H1 (cell line): ENCODE data around the gene CNBP. TPM values are rescaled to one million over a fixed set of nuclear protein-coding genes. Genes with fewer than 3 reads are reported as not detected.

Experiments used
- CTCF ChIA-PET: fragments of 300-600 bp; sonication (Branson Sonifier 250); formaldehyde crosslinking; loops from one replicate; lab custom pipeline; 2021; ENCODE audit not compliant: partially characterized antibody; lab: Charles Lee
- POLR2A ChIA-PET: fragments of 300-600 bp; sonication (Branson Sonifier 250); formaldehyde crosslinking; loops from one replicate; lab custom pipeline; 2021; ENCODE audit warnings: inconsistent platforms; ENCODE audit not compliant: partially characterized antibody; lab: Charles Lee
- DNase-seq, 2 experiments: peaks; one replicate each; pipeline versions ENCODE4 v3.0.0 to v3.0.0-alpha.2; 2010 to 2022; ENCODE audit warnings: low spot score in 2 of 2, low read depth in 1 of 2, mixed read lengths in 1 of 2
- FAIRE-seq: peaks from 2 replicates; lab custom pipeline; 2011; peaks lifted over from hg19 to GRCh38; lab: Jason Lieb, UNC
- H2AFZ ChIP-seq: 2 replicates; pipeline ENCODE4 v1.8.1; 2012; ENCODE audit warnings: low read length, inconsistent platforms
- H2AK5ac ChIP-seq: 2 replicates; pipeline ENCODE4 v1.6.1; 2013; ENCODE audit warnings: low read depth, low read length
- H2BK120ac ChIP-seq: replicated peaks from 2 replicates; pipeline ENCODE3; 2013; ENCODE audit warnings: low read depth, low read length, inconsistent platforms
- H2BK12ac ChIP-seq: 2 replicates; pipeline ENCODE4 v1.6.1; 2013; ENCODE audit warnings: low read depth, low read length
- H2BK15ac ChIP-seq: 2 replicates; pipeline ENCODE4 v1.6.1; 2013; ENCODE audit warnings: low read length
- H2BK20ac ChIP-seq: 2 replicates; pipeline ENCODE4 v1.6.1; 2013; ENCODE audit warnings: low read length
- H2BK5ac ChIP-seq: 2 replicates; pipeline ENCODE4 v1.6.1; 2013; ENCODE audit warnings: low read depth, low read length
- H3K14ac ChIP-seq: 2 replicates; pipeline ENCODE4 v1.6.1; 2013; ENCODE audit warnings: inconsistent platforms; ENCODE audit not compliant: insufficient read length
- H3K18ac ChIP-seq: 2 replicates; pipeline ENCODE4 v1.6.1; 2013; ENCODE audit warnings: low read length; ENCODE audit errors: extremely low read depth
- H3K23ac ChIP-seq: 2 replicates; pipeline ENCODE4 v1.6.1; 2013; ENCODE audit warnings: inconsistent platforms; ENCODE audit not compliant: insufficient read length
- H3K23me2 ChIP-seq: 2 replicates; pipeline ENCODE4 v1.6.1; 2013; ENCODE audit warnings: low read depth, low read length
- H3K27ac ChIP-seq: 2 replicates; pipeline ENCODE4 v1.6.1; 2011; ENCODE audit warnings: low read depth, low read length, inconsistent platforms
- H3K27me3 ChIP-seq, 4 experiments: replicated peaks in 1 of 4; 1 replicate in 1 of 4; 2 replicates in 3 of 4; pipeline versions ENCODE4 v1.6.1 to v1.8.1; 2011 to 2013; ENCODE audit warnings: low read length in 3 of 4, mild to moderate bottlenecking in 3 of 4, inconsistent platforms in 2 of 4, mixed read lengths in 2 of 4, moderate library complexity in 1 of 4; ENCODE audit not compliant: control insufficient read depth in 3 of 4, insufficient read depth in 3 of 4; ENCODE audit errors: extremely low read depth in 1 of 4
- H3K36me3 ChIP-seq, 4 experiments: 2 replicates each; pipeline versions ENCODE4 v1.6.1 to v1.8.1; 2011 to 2013; ENCODE audit warnings: mild to moderate bottlenecking in 4 of 4, low read length in 3 of 4, moderate library complexity in 2 of 4, control low read depth in 1 of 4, inconsistent platforms in 1 of 4; ENCODE audit not compliant: insufficient read depth in 4 of 4, control insufficient read depth in 2 of 4
- H3K4ac ChIP-seq: replicated peaks from 2 replicates; pipeline ENCODE3; 2013; ENCODE audit warnings: low read length, low read depth, mixed read lengths, inconsistent platforms; ENCODE audit not compliant: insufficient read length
- H3K4me1 ChIP-seq, 4 experiments: replicated peaks in 1 of 4; 1 replicate in 1 of 4; 2 replicates in 3 of 4; pipeline versions ENCODE4 v1.6.1 to v1.8.1; 2011 to 2013; ENCODE audit warnings: low read length in 3 of 4, inconsistent platforms in 2 of 4, mixed read lengths in 1 of 4; ENCODE audit not compliant: insufficient read depth in 4 of 4, control insufficient read depth in 3 of 4
- H3K4me2 ChIP-seq, 2 experiments: 2 replicates each; pipeline versions ENCODE4 v1.6.1 to v1.8.1; 2011 to 2013; ENCODE audit warnings: low read depth in 2 of 2, low read length in 2 of 2, control low read depth in 1 of 2, inconsistent platforms in 1 of 2, mild to moderate bottlenecking in 1 of 2; ENCODE audit not compliant: insufficient read depth in 1 of 2
- H3K4me3 ChIP-seq, 4 experiments: fragments of 200-600, 300-600 bp in 1 of 4; sonication (generic), shearing (Covaris generic), sonication (Bioruptor Twin) in 1 of 4; 2 replicates each; pipeline versions ENCODE4 v1.5.1 to v1.8.1; 2011 to 2016; ENCODE audit warnings: low read length in 4 of 4, low read depth in 3 of 4, control low read depth in 2 of 4, inconsistent platforms in 2 of 4, mild to moderate bottlenecking in 2 of 4, mixed read lengths in 1 of 4, moderate library complexity in 1 of 4; ENCODE audit not compliant: insufficient read depth in 2 of 4; ENCODE audit errors: extremely low read depth in 1 of 4
- H3K56ac ChIP-seq: replicated peaks from 2 replicates; pipeline ENCODE3; 2013; ENCODE audit warnings: low read depth, mild to moderate bottlenecking, mixed read lengths, low read length, inconsistent platforms; ENCODE audit not compliant: insufficient read length
- H3K79me1 ChIP-seq: 2 replicates; pipeline ENCODE4 v1.6.1; 2013; ENCODE audit warnings: low read depth, low read length, control low read depth
- H3K79me2 ChIP-seq, 2 experiments: 2 replicates each; pipeline versions ENCODE4 v1.6.1 to v1.8.1; 2012 to 2013; ENCODE audit warnings: low read length in 2 of 2, mild to moderate bottlenecking in 2 of 2, inconsistent platforms in 1 of 2; ENCODE audit not compliant: insufficient read depth in 2 of 2, control insufficient read depth in 1 of 2
- H3K9ac ChIP-seq, 4 experiments: replicated peaks in 1 of 4; 1 replicate in 1 of 4; 2 replicates in 3 of 4; pipeline versions ENCODE4 v1.6.1 to v1.8.1; 2011 to 2013; ENCODE audit warnings: low read depth in 3 of 4, low read length in 3 of 4, control low read depth in 2 of 4, mild to moderate bottlenecking in 2 of 4, moderate library complexity in 2 of 4, inconsistent platforms in 1 of 4; ENCODE audit errors: extremely low read depth in 1 of 4
- H3K9me3 ChIP-seq, 2 experiments: 2 replicates each; pipeline versions ENCODE4 v1.6.1 to v1.8.1; 2012 to 2013; ENCODE audit warnings: mild to moderate bottlenecking in 2 of 2, moderate library complexity in 2 of 2, control low read depth in 1 of 2, inconsistent platforms in 1 of 2, low read depth in 1 of 2, low read length in 1 of 2, mixed read lengths in 1 of 2; ENCODE audit not compliant: insufficient read depth in 2 of 2
- H4K20me1 ChIP-seq, 2 experiments: replicated peaks in 1 of 2; 2 replicates each; pipeline versions ENCODE3 to v1.8.1; 2011 to 2013; ENCODE audit warnings: inconsistent platforms in 2 of 2, low read length in 2 of 2, mild to moderate bottlenecking in 1 of 2; ENCODE audit not compliant: insufficient read depth in 2 of 2, control insufficient read depth in 1 of 2
- H4K5ac ChIP-seq: 2 replicates; pipeline ENCODE4 v1.6.1; 2013; ENCODE audit warnings: low read length, low read depth, mixed read lengths, inconsistent platforms; ENCODE audit not compliant: insufficient read length
- H4K8ac ChIP-seq: 2 replicates; pipeline ENCODE4 v1.8.0; 2013; ENCODE audit warnings: mild to moderate bottlenecking, moderate library complexity, low read length, inconsistent platforms; ENCODE audit not compliant: insufficient read depth; ENCODE audit errors: extremely low read depth
- H4K91ac ChIP-seq: replicated peaks from 2 replicates; pipeline ENCODE3; 2013; ENCODE audit warnings: low read length, mixed read lengths, inconsistent platforms; ENCODE audit not compliant: insufficient read length
- BACH1 ChIP-seq: IDR thresholded peaks from 2 replicates; pipeline ENCODE4 v1.6.1; 2012; ENCODE audit warnings: low read length, improper control_type of control experiment
- CHD2 ChIP-seq: IDR thresholded peaks from 2 replicates; pipeline ENCODE4 v1.6.1; 2012; ENCODE audit warnings: low read length, improper control_type of control experiment
- CREB1 ChIP-seq: IDR thresholded peaks from 2 replicates; pipeline ENCODE4 v1.6.1; 2012; ENCODE audit warnings: inconsistent platforms
- GTF2F1 ChIP-seq: IDR thresholded peaks from 2 replicates; pipeline ENCODE4 v1.6.1; 2012; ENCODE audit warnings: low read depth, low read length, improper control_type of control experiment, borderline replicate concordance
- JUND ChIP-seq: IDR thresholded peaks from 2 replicates; pipeline ENCODE4 v1.6.1; 2011; ENCODE audit warnings: mild to moderate bottlenecking, improper control_type of control experiment, low read length
- KDM4A ChIP-seq: IDR thresholded peaks from one replicate; pipeline ENCODE4 v1.7.1; 2012; ENCODE audit warnings: low read depth, mild to moderate bottlenecking, moderate library complexity, low read length, inconsistent platforms; ENCODE audit not compliant: severe bottlenecking
- NANOG ChIP-seq: IDR thresholded peaks from 2 replicates; pipeline ENCODE4 v1.6.1; 2011; ENCODE audit warnings: low read length, low read depth, mild to moderate bottlenecking, inconsistent platforms; ENCODE audit not compliant: insufficient read depth, poor library complexity, severe bottlenecking
- POU5F1 ChIP-seq: IDR thresholded peaks from 2 replicates; pipeline ENCODE4 v1.6.1; 2011; ENCODE audit warnings: low read depth, mild to moderate bottlenecking, low read length, moderate library complexity
- RFX5 ChIP-seq: IDR thresholded peaks from 2 replicates; pipeline ENCODE4 v1.6.1; 2011; ENCODE audit warnings: low read depth, low read length, improper control_type of control experiment, borderline replicate concordance
- SIRT6 ChIP-seq: IDR thresholded peaks from one replicate; pipeline ENCODE4 v1.7.1; 2012; ENCODE audit warnings: low read length, inconsistent platforms
- TBP ChIP-seq: IDR thresholded peaks from 2 replicates; pipeline ENCODE4 v1.6.1; 2011; ENCODE audit warnings: low read depth, low read length, improper control_type of control experiment
- YY1 ChIP-seq: IDR thresholded peaks from 2 replicates; pipeline ENCODE4 v1.6.1; 2011; ENCODE audit warnings: low read depth, mild to moderate bottlenecking, low read length
- WGBS, 2 experiments: shearing (Covaris generic) in 1 of 2; methylation state at CpG; one replicate each; pipeline versions ENCODE4 v1.1.6 to v1.1.7; 2013 to 2015; ENCODE audit warnings: low lambda C conversion rate in 2 of 2, mixed read lengths in 2 of 2, inconsistent platforms in 1 of 2, low coverage in 1 of 2, missing lambda C conversion rate in 1 of 2; ENCODE audit not compliant: insufficient replicate concordance in 2 of 2, insufficient coverage in 1 of 2, insufficient read length in 1 of 2; ENCODE audit errors: extremely low coverage in 1 of 2, missing lambda C conversion rate in 1 of 2; 5-methylcytosine and 5-hydroxymethylcytosine counted together
- polyA plus RNA-seq, 7 experiments: library from polyadenylated mRNA; depleted of rRNA in 3 of 7; stranded (reverse) in 5 of 7; unstranded in 2 of 7; fragments of >200 nt in 5 of 7; fragments of 200-250 nt in 2 of 7; gene quantifications; 1 replicate in 5 of 7; 2 replicates in 1 of 7; 4 replicates in 1 of 7; pipeline versions ENCODE4 v1.2.1 to v1.2.3, GENCODE V29; 2011 to 2013; ENCODE audit warnings: missing spikeins in 2 of 7, mixed read lengths in 2 of 7
- total RNA-seq: library from RNA; stranded (reverse); fragmentation: NEBNext Ultra II Directional; extraction: Animal tissue kit (Norgen Biotek cat#: 25700); gene quantifications from 2 replicates; pipeline ENCODE4 v1.2.1, GENCODE V29; 2021
- TF ChIP-seq, protein P1 (sequence below): IDR thresholded peaks from 2 replicates; pipeline ENCODE4 v1.6.1; 2011; ENCODE audit warnings: low read length, improper control_type of control experiment
- TF ChIP-seq, protein P2 (sequence below): IDR thresholded peaks from 2 replicates; pipeline ENCODE4 v1.6.1; 2012; ENCODE audit warnings: inconsistent platforms

CNBP gene
- total and polyA plus RNA-seq, 2 of the 8 experiments (the other 6 are each of a cell fraction or from before 2014, with no cell fraction given) = 315 to 371 TPM

- Histone ChIP-seq H3K79me2 (no peaks in the 10 kb centered on the region), H3K27me3 (no peaks in the 10 kb centered on the region), H2BK120ac (no peak overlapping the region), H3K4me3 (no peak overlapping the region), H3K9ac (no peak overlapping the region), H2AK5ac (no peak overlapping the region), H2BK5ac (no peak overlapping the region), H3K27ac (no peak overlapping the region), H3K4ac (no peak overlapping the region), H2BK20ac (no peak overlapping the region), H2BK12ac (no peak overlapping the region), H2BK15ac (no peak overlapping the region), H3K79me1 (no peaks in the 10 kb centered on the region), H4K5ac (no peak overlapping the region), H3K14ac (no peak overlapping the region), H3K9me3 (no peaks in the 10 kb centered on the region), H3K4me2 (no peak overlapping the region), H3K56ac (no peak overlapping the region), H4K91ac (no peak overlapping the region), H4K8ac (no peak overlapping the region), H3K36me3 (no peaks in the 10 kb centered on the region), H2AFZ (no peak overlapping the region), H3K4me1 (no peaks in the 10 kb centered on the region), H3K23me2 (no peaks in the 10 kb centered on the region), H3K23ac (no peak overlapping the region), H3K18ac (no peak overlapping the region), H4K20me1 (no peaks in the 10 kb centered on the region)
- DNase-seq (no peak), FAIRE-seq (no peak)
- WGBS, 2 experiments = 93% methylated on average over 2 of the region's 2 CpGs; no CpG with 5 or more reads in 1 of the 2 experiments
- POLR2A ChIA-PET = interaction anchor here (0.8 to 2.5 kb wide), 3 partner anchors 10 to 30 kb away, joined by 3 to 9 read pairs (median 4); no protein-coding TSS in a partner anchor
- CTCF ChIA-PET = interaction anchor here (1.1 to 4.8 kb wide), 3 partner anchors 12 to 79 kb away, joined by 3 to 31 read pairs (median 4); no protein-coding TSS in a partner anchor
- TF ChIP-seq SIRT6 (no peak), KDM4A (no peak), NANOG (no peak), YY1 (no peak), CHD2 (no peak), POU5F1 (no peak), TBP (no peak), GTF2F1 (no peak), JUND (no peak), BACH1 (no peak), RFX5 (no peak), CREB1 (no peak)
- TF ChIP-seq, protein P1, sequence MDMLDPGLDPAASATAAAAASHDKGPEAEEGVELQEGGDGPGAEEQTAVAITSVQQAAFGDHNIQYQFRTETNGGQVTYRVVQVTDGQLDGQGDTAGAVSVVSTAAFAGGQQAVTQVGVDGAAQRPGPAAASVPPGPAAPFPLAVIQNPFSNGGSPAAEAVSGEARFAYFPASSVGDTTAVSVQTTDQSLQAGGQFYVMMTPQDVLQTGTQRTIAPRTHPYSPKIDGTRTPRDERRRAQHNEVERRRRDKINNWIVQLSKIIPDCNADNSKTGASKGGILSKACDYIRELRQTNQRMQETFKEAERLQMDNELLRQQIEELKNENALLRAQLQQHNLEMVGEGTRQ = no peak
- TF ChIP-seq, protein P2, sequence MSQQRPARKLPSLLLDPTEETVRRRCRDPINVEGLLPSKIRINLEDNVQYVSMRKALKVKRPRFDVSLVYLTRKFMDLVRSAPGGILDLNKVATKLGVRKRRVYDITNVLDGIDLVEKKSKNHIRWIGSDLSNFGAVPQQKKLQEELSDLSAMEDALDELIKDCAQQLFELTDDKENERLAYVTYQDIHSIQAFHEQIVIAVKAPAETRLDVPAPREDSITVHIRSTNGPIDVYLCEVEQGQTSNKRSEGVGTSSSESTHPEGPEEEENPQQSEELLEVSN = no peak
These were observed 35.0 kb upstream of the CNBP start for GRCh38 chr3:129218742-129219141.
